ENCODE measurements around the gene ASIC4.

DNA sequence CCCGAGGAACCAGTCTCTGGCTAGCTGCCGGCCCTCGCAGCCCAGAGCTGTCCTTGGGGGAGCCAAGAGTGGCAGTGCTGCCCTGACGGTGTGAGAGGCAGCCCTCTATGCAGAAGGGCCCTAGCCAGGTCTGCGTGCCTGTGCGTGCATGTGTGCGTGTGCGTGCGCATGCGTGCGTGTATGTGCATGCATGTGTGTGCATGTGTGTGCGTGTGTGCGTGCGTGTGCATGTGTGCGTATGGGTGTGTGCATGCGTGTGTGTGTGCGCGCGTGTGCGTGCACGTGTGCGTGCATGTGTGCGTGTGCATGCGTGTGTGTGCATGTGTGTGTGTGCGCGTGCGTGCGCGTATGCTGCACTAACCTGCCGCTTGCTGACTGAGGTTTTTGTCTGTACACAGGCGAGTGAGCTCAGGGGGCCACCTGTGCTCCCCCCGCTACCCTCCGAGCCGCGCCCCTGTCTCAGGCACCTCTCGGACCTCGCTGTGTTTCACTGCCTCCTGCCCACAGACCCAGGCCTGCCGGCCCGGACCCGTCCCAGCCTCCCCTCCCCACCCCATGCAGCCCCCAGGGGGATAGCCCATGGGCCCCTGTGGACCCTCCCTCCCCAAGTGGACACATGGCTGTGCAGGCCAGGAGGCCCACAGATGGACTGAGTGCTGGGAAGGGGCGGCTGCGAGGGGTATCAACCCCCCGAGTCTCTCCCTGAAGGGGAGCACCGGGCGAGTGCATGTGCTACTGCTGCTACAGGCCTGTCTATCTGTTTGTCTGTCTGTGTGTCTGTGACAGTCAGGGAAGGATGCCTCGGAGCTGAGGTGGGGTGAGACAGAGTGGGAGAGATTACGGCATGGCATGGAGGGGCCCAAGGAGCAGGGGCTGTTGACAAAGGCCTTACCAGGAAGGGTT is 48.4 kb upstream of the ASIC4 start:
- TF ChIP-seq, protein P1, sequence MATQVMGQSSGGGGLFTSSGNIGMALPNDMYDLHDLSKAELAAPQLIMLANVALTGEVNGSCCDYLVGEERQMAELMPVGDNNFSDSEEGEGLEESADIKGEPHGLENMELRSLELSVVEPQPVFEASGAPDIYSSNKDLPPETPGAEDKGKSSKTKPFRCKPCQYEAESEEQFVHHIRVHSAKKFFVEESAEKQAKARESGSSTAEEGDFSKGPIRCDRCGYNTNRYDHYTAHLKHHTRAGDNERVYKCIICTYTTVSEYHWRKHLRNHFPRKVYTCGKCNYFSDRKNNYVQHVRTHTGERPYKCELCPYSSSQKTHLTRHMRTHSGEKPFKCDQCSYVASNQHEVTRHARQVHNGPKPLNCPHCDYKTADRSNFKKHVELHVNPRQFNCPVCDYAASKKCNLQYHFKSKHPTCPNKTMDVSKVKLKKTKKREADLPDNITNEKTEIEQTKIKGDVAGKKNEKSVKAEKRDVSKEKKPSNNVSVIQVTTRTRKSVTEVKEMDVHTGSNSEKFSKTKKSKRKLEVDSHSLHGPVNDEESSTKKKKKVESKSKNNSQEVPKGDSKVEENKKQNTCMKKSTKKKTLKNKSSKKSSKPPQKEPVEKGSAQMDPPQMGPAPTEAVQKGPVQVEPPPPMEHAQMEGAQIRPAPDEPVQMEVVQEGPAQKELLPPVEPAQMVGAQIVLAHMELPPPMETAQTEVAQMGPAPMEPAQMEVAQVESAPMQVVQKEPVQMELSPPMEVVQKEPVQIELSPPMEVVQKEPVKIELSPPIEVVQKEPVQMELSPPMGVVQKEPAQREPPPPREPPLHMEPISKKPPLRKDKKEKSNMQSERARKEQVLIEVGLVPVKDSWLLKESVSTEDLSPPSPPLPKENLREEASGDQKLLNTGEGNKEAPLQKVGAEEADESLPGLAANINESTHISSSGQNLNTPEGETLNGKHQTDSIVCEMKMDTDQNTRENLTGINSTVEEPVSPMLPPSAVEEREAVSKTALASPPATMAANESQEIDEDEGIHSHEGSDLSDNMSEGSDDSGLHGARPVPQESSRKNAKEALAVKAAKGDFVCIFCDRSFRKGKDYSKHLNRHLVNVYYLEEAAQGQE (IDR thresholded peaks at IDR 0.05; ENCODE audit: borderline replicate concordance) = no peak
- TF ChIP-seq, protein P1 (CRISPR knock-in tag; IDR thresholded peaks at IDR 0.05; ENCODE audit: low read depth) = no peak
- no peak for TF ChIP-seq SPI1 (IDR thresholded peaks at IDR 0.05; ENCODE audit: borderline replicate concordance, low read depth, low read length)
- no peak for TF ChIP-seq POLR2A (conservative IDR thresholded peaks at IDR 0.05)
- no peak for TF ChIP-seq ZNF143 (CRISPR knock-in tag; IDR thresholded peaks at IDR 0.05)

All from K562 (cell line).